GM12801 (cell line): ENCODE measurements around the gene TRPV3.

ENCODE experiments used
- CTCF ChIP-seq: IDR thresholded peaks from one replicate; pipeline ENCODE4 v1.5.1; 2011; ENCODE audit warnings: control low read depth; ENCODE audit not compliant: insufficient read length; ENCODE audit errors: extremely low read depth

Gene TRPV3

GRCh38 chr17:3589784-3590183 lies 32.2 kb upstream of the TRPV3 start:
- no peak for TF ChIP-seq CTCF

GRCh38 chr17:3585826-3586225 lies 28.2 kb upstream of the TRPV3 start:
- TF ChIP-seq CTCF: no peak

GRCh38 chr17:3583456-3583855 lies 25.8 kb upstream of the TRPV3 start:
- no peak for TF ChIP-seq CTCF

GRCh38 chr17:3582915-3583314 lies 25.3 kb upstream of the TRPV3 start:
- TF ChIP-seq CTCF: no peak

- TF ChIP-seq CTCF: no peak
Measured at GRCh38 chr17:3576970-3577369, 19.4 kb upstream of the TRPV3 start.

- no peak for TF ChIP-seq CTCF
Measured at GRCh38 chr17:3575511-3575910, 17.9 kb upstream of the TRPV3 start.

- TF ChIP-seq CTCF: no peak
Measured at GRCh38 chr17:3574231-3574630, 16.6 kb upstream of the TRPV3 start.

- no peak for TF ChIP-seq CTCF
Measured at GRCh38 chr17:3573246-3574100, 15.9 kb upstream of the TRPV3 start.
